Stimulated activated CD8-positive, alpha-beta memory T cell treated with anti-CD3 and anti-CD28 coated beads, Interleukin-12 subunit alpha, Interleukin-12 subunit beta, amount 100 ng/mL, for 4 hours (primary cell): ENCODE measurements around the gene COQ10A.

Experiments used
- DNase-seq: peaks from one replicate; pipeline ENCODE4 v3.0.0-alpha.2; 2020; ENCODE audit warnings: low read depth

The COQ10A gene

GRCh38 chr12:56266693-56267442 lies at the start of gene COQ10A:
COQ10A (plus strand) TSS chr12:56266942; CDS start chr12:56267119, 177 bp downstream.
- peak; percentile 77 for DNase-seq

- DNase-seq: no peak
Observed at GRCh38 chr12:56219840-56220239, 46.9 kb upstream of the COQ10A start.

- DNase-seq: no peak
Observed at GRCh38 chr12:56220611-56221231, 46.0 kb upstream of the COQ10A start.

- no peak for DNase-seq
Observed at GRCh38 chr12:56221232-56221756, 45.4 kb upstream of the COQ10A start.

- peak; percentile 87 for DNase-seq
Observed at GRCh38 chr12:56221757-56222530, 44.8 kb upstream of the COQ10A start, which contains the start of gene RNF41. RNF41 (minus strand) TSS chr12:56221922; CDS start chr12:56214047, 7,875 bp downstream.

- no peak for DNase-seq
Observed at GRCh38 chr12:56222531-56222895, 44.2 kb upstream of the COQ10A start.

- DNase-seq: no peak
Observed at GRCh38 chr12:56223571-56224101, 43.1 kb upstream of the COQ10A start.

GRCh38 chr12:56224102-56224701 lies 42.5 kb upstream of the COQ10A start, which contains the start of gene NABP2:
NABP2 (plus strand) TSS chr12:56224342; CDS start chr12:56224857, 515 bp downstream.
- peak; percentile 88 for DNase-seq

- no peak for DNase-seq
Observed at GRCh38 chr12:56224954-56225353, 41.8 kb upstream of the COQ10A start.

GRCh38 chr12:56229082-56229481 lies 37.7 kb upstream of the COQ10A start:
- DNase-seq: no peak

- DNase-seq: no peak
Observed at GRCh38 chr12:56229916-56230431, 36.8 kb upstream of the COQ10A start, which contains the start of gene SLC39A5. SLC39A5 (plus strand) TSS chr12:56230051; CDS start chr12:56231275, 1,224 bp downstream.

GRCh38 chr12:56230432-56231183 lies 36.1 kb upstream of the COQ10A start:
- DNase-seq: no peak

GRCh38 chr12:56231184-56231582 lies 35.6 kb upstream of the COQ10A start:
- no peak for DNase-seq

GRCh38 chr12:56234746-56235436 lies 31.9 kb upstream of the COQ10A start:
- DNase-seq: no peak

GRCh38 chr12:56236091-56236490 lies 30.7 kb upstream of the COQ10A start:
- DNase-seq: no peak

- no peak for DNase-seq
Observed at GRCh38 chr12:56236985-56237384, 29.8 kb upstream of the COQ10A start.

GRCh38 chr12:56237552-56237951 lies 29.2 kb upstream of the COQ10A start:
- no peak for DNase-seq

- no peak for DNase-seq
Observed at GRCh38 chr12:56241424-56242303, 25.1 kb upstream of the COQ10A start.

- no peak for DNase-seq
Observed at GRCh38 chr12:56242986-56243385, 23.8 kb upstream of the COQ10A start.
